Neural cell (in vitro differentiated cells): ENCODE data around the gene C7.

Experiments used
- CTCF ChIP-seq: fragments of 450-650 bp; IDR thresholded peaks from 2 replicates; pipeline ENCODE4 v1.5.1; 2014; ENCODE audit warnings: antibody characterized with exemption, mild to moderate bottlenecking, moderate library complexity; ENCODE audit not compliant: poor library complexity, severe bottlenecking
- RAD21 ChIP-seq: fragments of 450-650 bp; conservative IDR thresholded peaks from 2 replicates; pipeline ENCODE4 v1.6.1; 2014; ENCODE audit warnings: antibody characterized with exemption, mild to moderate bottlenecking, moderate library complexity

GRCh38 chr5:40866844-40867243 lies 42.5 kb upstream of the C7 start:
- TF ChIP-seq CTCF, result no peak
- no peak for TF ChIP-seq RAD21
